Renal pelvis (tissue), 12 donors: ENCODE data around the gene FFAR2. TPM values are rescaled to one million over a fixed set of nuclear protein-coding genes. Genes with fewer than 3 reads are reported as not detected.
"Not testable (repeated sequence)": the region's sequence is repeated elsewhere in the genome, so short reads cannot be mapped to it uniquely, and the experiment has no call there.

Experiments used
- DNase-seq: peaks from one replicate; pipeline ENCODE4 v3.0.0-alpha.2; 2013
- long read RNA-seq, 16 experiments: transcript quantifications; one replicate each; lab custom pipeline, GENCODE V29; 2026
- polyA plus RNA-seq, 3 donors: library from polyadenylated mRNA; unstranded; fragments of 120-200 nt; gene quantifications; one replicate each; pipeline ENCODE4 v1.2.1, GENCODE V29; 2013; ENCODE audit not compliant: insufficient read length in 3 of 3

FFAR2 gene
- polyA plus RNA-seq = under 1 TPM; 0.19 to 0.41 (median 0.28) TPM
- long read RNA-seq, donor 1 = 0 reads
- long read RNA-seq, donor 2 = 0 reads
- long read RNA-seq, donor 3 = 0 reads
- long read RNA-seq, donor 4, partial matches to known transcripts = 7 of 25 reads
- long read RNA-seq, donor 4, other reads (novel, unspliced or antisense) = 18 of 25 reads
- long read RNA-seq, donor 5 = 0 reads
- long read RNA-seq, donor 6 = 0 reads
- long read RNA-seq, donor 7 = 0 reads
- long read RNA-seq, donor 8, partial matches to known transcripts = 0 of 1 reads
- long read RNA-seq, donor 8, other reads (novel, unspliced or antisense) = 0 of 1 reads
- long read RNA-seq, donor 9, partial matches to known transcripts = 0 of 1 reads
- long read RNA-seq, donor 9, other reads (novel, unspliced or antisense) = 0 of 1 reads
- long read RNA-seq, donor 10 = 0 reads
- long read RNA-seq, donor 11 = 0 reads
- long read RNA-seq, donor 12 = 0 reads
- long read RNA-seq, donor 13 = 0 reads
- long read RNA-seq, donor 14 = 0 reads
- long read RNA-seq, donor 15, partial matches to known transcripts = 0 of 1 reads
- long read RNA-seq, donor 15, other reads (novel, unspliced or antisense) = 0 of 1 reads
- long read RNA-seq, donor 16 = 0 reads

- no peak for DNase-seq
Measured at GRCh38 chr19:35447606-35448469, at the start of gene FFAR2. FFAR2 (plus strand) TSS chr19:35448257; CDS start chr19:35449715, 1,458 bp downstream.

- DNase-seq = no peak
Measured at GRCh38 chr19:35398570-35398969, 49.5 kb upstream of the FFAR2 start.

GRCh38 chr19:35399231-35399630 lies 48.8 kb upstream of the FFAR2 start:
- DNase-seq = no peak

GRCh38 chr19:35399948-35400772 lies 47.9 kb upstream of the FFAR2 start:
- no peak for DNase-seq

- DNase-seq = no peak
Measured at GRCh38 chr19:35400773-35401100, 47.3 kb upstream of the FFAR2 start.

GRCh38 chr19:35401416-35401815 lies 46.6 kb upstream of the FFAR2 start:
- not testable (repeated sequence) for DNase-seq

GRCh38 chr19:35403116-35403760 lies 44.8 kb upstream of the FFAR2 start:
- DNase-seq = no peak

- DNase-seq = no peak
Measured at GRCh38 chr19:35404879-35405622, 43.0 kb upstream of the FFAR2 start.

GRCh38 chr19:35407619-35408018 lies 40.4 kb upstream of the FFAR2 start:
- DNase-seq = no peak

- DNase-seq = no peak
Measured at GRCh38 chr19:35408284-35409171, 39.5 kb upstream of the FFAR2 start.

- no peak for DNase-seq
Measured at GRCh38 chr19:35409191-35409590, 38.9 kb upstream of the FFAR2 start.

- no peak for DNase-seq
Measured at GRCh38 chr19:35410487-35410886, 37.6 kb upstream of the FFAR2 start.

- no peak for DNase-seq
Measured at GRCh38 chr19:35414442-35414841, 33.6 kb upstream of the FFAR2 start.

- DNase-seq = no peak
Measured at GRCh38 chr19:35416331-35416730, 31.7 kb upstream of the FFAR2 start.

- no peak for DNase-seq
Measured at GRCh38 chr19:35417278-35417677, 30.8 kb upstream of the FFAR2 start.

GRCh38 chr19:35417713-35418534 lies 30.1 kb upstream of the FFAR2 start:
- DNase-seq = no peak

- no peak for DNase-seq
Measured at GRCh38 chr19:35419046-35419445, 29.0 kb upstream of the FFAR2 start.

GRCh38 chr19:35419805-35420204 lies 28.3 kb upstream of the FFAR2 start:
- no peak for DNase-seq
